GM19463 (cell line): ENCODE data around the gene SULT1B1.

Experiments
- ATAC-seq: cut with Tn5 transposase; IDR thresholded peaks from one replicate; pipeline ENCODE4 v1.9.1; 2021; ENCODE audit warnings: mild to moderate bottlenecking, moderate library complexity; ENCODE audit not compliant: unreplicated experiment

The SULT1B1 gene

GRCh38 chr4:69750346-69750745 lies 10.1 kb downstream of the SULT1B1 start:
- ATAC-seq, result no peak

- ATAC-seq, result no peak
These were observed 10.6 kb downstream of the SULT1B1 start for GRCh38 chr4:69749771-69750170.

GRCh38 chr4:69748173-69748572 lies 12.2 kb downstream of the SULT1B1 start:
- no peak for ATAC-seq

GRCh38 chr4:69744157-69744478 lies 16.3 kb downstream of the SULT1B1 start:
- no peak for ATAC-seq

GRCh38 chr4:69743476-69744156 lies 16.8 kb downstream of the SULT1B1 start:
- no peak for ATAC-seq

- no peak for ATAC-seq
These were observed 17.8 kb downstream of the SULT1B1 start for GRCh38 chr4:69742596-69742995.

- no peak for ATAC-seq
These were observed 21.5 kb downstream of the SULT1B1 start for GRCh38 chr4:69738872-69739271.

- no peak for ATAC-seq
These were observed 25.3 kb downstream of the SULT1B1 start for GRCh38 chr4:69735119-69735518.

- ATAC-seq, result no peak
These were observed 28.6 kb downstream of the SULT1B1 start for GRCh38 chr4:69731847-69732246.

GRCh38 chr4:69731241-69731640 lies 29.2 kb downstream of the SULT1B1 start:
- no peak for ATAC-seq

- ATAC-seq, result no peak
These were observed 30.4 kb downstream of the SULT1B1 start for GRCh38 chr4:69730002-69730401.

- no peak for ATAC-seq
These were observed 32.5 kb downstream of the SULT1B1 start for GRCh38 chr4:69727926-69728325.

- ATAC-seq, result no peak
These were observed 33.0 kb downstream of the SULT1B1 start for GRCh38 chr4:69727426-69727825.

GRCh38 chr4:69726971-69727370 lies 33.4 kb downstream of the SULT1B1 start:
- ATAC-seq, result no peak

GRCh38 chr4:69718396-69719271 lies 41.8 kb downstream of the SULT1B1 start:
- no peak for ATAC-seq

- ATAC-seq, result no peak
These were observed 42.6 kb downstream of the SULT1B1 start for GRCh38 chr4:69717778-69718177.

- no peak for ATAC-seq
These were observed 43.8 kb downstream of the SULT1B1 start for GRCh38 chr4:69716654-69717053.

- no peak for ATAC-seq
These were observed 46.3 kb downstream of the SULT1B1 start for GRCh38 chr4:69714086-69714485.

- no peak for ATAC-seq
These were observed 46.8 kb downstream of the SULT1B1 start for GRCh38 chr4:69713593-69713992.

- ATAC-seq, result no peak
These were observed 49.8 kb downstream of the SULT1B1 start for GRCh38 chr4:69710580-69710979.

GRCh38 chr4:69708211-69708610 lies 52.2 kb downstream of the SULT1B1 start:
- no peak for ATAC-seq

- no peak for ATAC-seq
These were observed 52.6 kb downstream of the SULT1B1 start for GRCh38 chr4:69707807-69708206.
